Hepatocyte (in vitro differentiated cells): Measurements from ENCODE around the gene PKD2L1. TPM values are rescaled to one million over a fixed set of nuclear protein-coding genes. Genes with fewer than 3 reads are reported as not detected.
A peak's percentile ranks its signal among the peaks of the same experiment; 100 is the strongest.

Experiments used
- DNase-seq: peaks from one replicate; pipeline ENCODE4 v3.0.0-alpha.2; 2016; ENCODE audit warnings: low spot score
- H2AFZ ChIP-seq: fragments of 200-600 bp; sonication (generic); 2 replicates; pipeline ENCODE4 v1.6.0; 2016; ENCODE audit warnings: antibody characterized with exemption, mild to moderate bottlenecking
- H3K27ac ChIP-seq: fragments of 200-600 bp; sonication (generic); 2 replicates; pipeline ENCODE4 v1.5.1; 2016; ENCODE audit warnings: mild to moderate bottlenecking
- H3K27me3 ChIP-seq: fragments of 200-600 bp; sonication (generic); 2 replicates; pipeline ENCODE4 v1.6.1; 2016
- H3K36me3 ChIP-seq: fragments of 200-600 bp; sonication (generic); replicated peaks from 2 replicates; pipeline ENCODE4 v1.5.1; 2016; ENCODE audit warnings: low read depth; ENCODE audit not compliant: insufficient read depth
- H3K4me1 ChIP-seq: fragments of 200-600 bp; sonication (generic); 2 replicates; pipeline ENCODE4 v1.5.1; 2016; ENCODE audit warnings: mild to moderate bottlenecking, moderate library complexity; ENCODE audit not compliant: insufficient read depth
- H3K4me2 ChIP-seq: fragments of 200-600 bp; sonication (generic); 2 replicates; pipeline ENCODE4 v1.6.0; 2016
- H3K4me3 ChIP-seq: fragments of 200-600 bp; sonication (generic); 2 replicates; pipeline ENCODE4 v1.5.1; 2016; ENCODE audit warnings: mild to moderate bottlenecking
- H3K79me2 ChIP-seq: fragments of 200-600 bp; sonication (generic); 2 replicates; pipeline ENCODE4 v1.6.0; 2017; ENCODE audit warnings: mild to moderate bottlenecking
- H3K9me2 ChIP-seq: fragments of 200-600 bp; sonication (generic); replicated peaks from 2 replicates; pipeline ENCODE4 v1.6.0; 2017; ENCODE audit warnings: mild to moderate bottlenecking; ENCODE audit not compliant: insufficient read depth
- H3K9me3 ChIP-seq: fragments of 200-600 bp; sonication (generic); 2 replicates; pipeline ENCODE4 v1.5.1; 2016; ENCODE audit warnings: low read depth, mild to moderate bottlenecking
- H4K20me1 ChIP-seq: fragments of 200-600 bp; sonication (generic); 2 replicates; pipeline ENCODE4 v1.6.0; 2016; ENCODE audit warnings: mild to moderate bottlenecking; ENCODE audit not compliant: insufficient read depth, poor library complexity, severe bottlenecking
- CTCF ChIP-seq: fragments of 200-600 bp; sonication (generic); IDR thresholded peaks from 2 replicates; pipeline ENCODE4 v1.5.1; 2016; ENCODE audit warnings: antibody characterized with exemption, mild to moderate bottlenecking; ENCODE audit not compliant: poor library complexity
- EZH2 ChIP-seq: fragments of 200-600 bp; sonication (generic); IDR thresholded peaks from 2 replicates; pipeline ENCODE4 v1.6.1; 2016; ENCODE audit warnings: antibody characterized with exemption, mild to moderate bottlenecking, borderline replicate concordance
- EZH2phosphoT487 ChIP-seq: fragments of 200-600 bp; sonication (generic); IDR thresholded peaks from one replicate; pipeline ENCODE4 v1.6.1; 2018; ENCODE audit warnings: antibody characterized with exemption, mild to moderate bottlenecking, low read depth, moderate library complexity; ENCODE audit not compliant: unreplicated experiment, severe bottlenecking
- WGBS: methylation state at CpG from one replicate; pipeline ENCODE4 v1.1.6; 2016; ENCODE audit warnings: low lambda C conversion rate; ENCODE audit errors: missing lambda C conversion rate; 5-methylcytosine and 5-hydroxymethylcytosine counted together
- polyA plus RNA-seq: library from polyadenylated mRNA; unstranded; fragments of >200 nt; fragmentation: Nextera tagmentation; extraction: Ambion mirVana; gene quantifications from 2 replicates; pipeline ENCODE4 v1.2.1, GENCODE V29; 2016
- total RNA-seq: library from RNA; depleted of rRNA; stranded (reverse); fragments of >200 nt; gene quantifications from 2 replicates; pipeline ENCODE4 v1.2.3, GENCODE V29; 2014

The PKD2L1 gene
- total and polyA plus RNA-seq, 2 experiments from 2014 or later, result 0.10 to 0.88 TPM

GRCh38 chr10:100349087-100349486, 19.1 kb upstream of the PKD2L1 start:
- TF ChIP-seq EZH2phosphoT487 (no peak), EZH2 (no peak), CTCF (no peak)
- Histone ChIP-seq H2AFZ (no peak overlapping the region), H3K27me3 (no peaks in the 10 kb centered on the region), H3K4me3 (peak overlapping the region; percentile 81), H3K9me2 (no peaks in the 10 kb centered on the region), H4K20me1 (peaks cover 61% of the 10 kb centered on the region), H3K4me1 (peaks cover 40% of the 10 kb centered on the region), H3K4me2 (peak overlapping the region; percentile 91), H3K27ac (no peak overlapping the region), H3K79me2 (peaks cover 68% of the 10 kb centered on the region), H3K9me3 (no peaks in the 10 kb centered on the region), H3K36me3 (no peaks in the 10 kb centered on the region)
- 64% methylated on average over 5 of the region's 5 CpGs for WGBS
- DNase-seq, result no peak

- Histone ChIP-seq H3K4me2 (peak overlapping the region; percentile 91), H3K36me3 (no peaks in the 10 kb centered on the region), H3K27me3 (no peaks in the 10 kb centered on the region), H4K20me1 (peaks cover 55% of the 10 kb centered on the region), H3K9me2 (no peaks in the 10 kb centered on the region), H3K79me2 (peaks cover 63% of the 10 kb centered on the region), H3K27ac (peak overlapping the region; percentile 97), H3K9me3 (no peaks in the 10 kb centered on the region), H3K4me3 (peak overlapping the region; percentile 81), H2AFZ (no peak overlapping the region), H3K4me1 (peaks cover 34% of the 10 kb centered on the region)
- TF ChIP-seq EZH2 (no peak), CTCF (no peak), EZH2phosphoT487 (no peak)
- WGBS, result 41% methylated on average over 3 of the region's 3 CpGs
- no peak for DNase-seq
Measured at GRCh38 chr10:100348389-100348927, 18.4 kb upstream of the PKD2L1 start.

DNA sequence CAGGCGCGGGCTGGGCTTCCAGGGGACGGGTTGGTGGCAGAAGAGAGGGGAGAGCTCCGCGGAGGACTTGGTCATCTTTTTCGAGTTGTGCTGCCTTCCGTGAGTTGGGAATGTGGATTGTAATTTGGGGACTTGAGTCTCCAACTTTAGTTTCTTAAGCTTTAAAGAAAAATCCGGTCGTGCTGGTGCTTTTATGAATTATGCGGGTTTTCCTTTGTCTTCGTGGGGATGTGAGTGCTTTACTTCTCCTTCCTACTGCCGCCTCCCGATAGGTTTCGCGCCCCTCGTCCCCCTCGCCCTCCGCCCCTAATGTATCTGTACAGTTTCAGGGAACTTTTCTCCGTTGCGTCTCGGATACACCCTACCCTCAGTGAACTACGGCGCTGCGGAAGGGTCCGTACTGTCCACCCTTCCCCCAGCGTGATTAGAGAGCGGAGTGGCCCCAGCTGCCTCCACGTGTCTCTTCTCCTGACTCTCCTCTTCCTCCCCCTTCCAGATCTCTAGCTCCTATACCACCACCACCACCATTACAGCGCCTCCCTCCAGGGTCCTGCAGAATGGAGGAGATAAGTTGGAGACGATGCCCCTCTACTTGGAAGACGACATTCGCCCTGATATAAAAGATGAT, 17.7 kb upstream of the PKD2L1 start:
- H3K4me2 ChIP-seq, result peak overlapping the region; percentile 91
- 2% methylated on average over 32 of the region's 32 CpGs for WGBS
- no peaks in the 10 kb centered on the region for H3K9me3 ChIP-seq
- TF ChIP-seq CTCF, result no peak
- no peak for TF ChIP-seq EZH2phosphoT487
- TF ChIP-seq EZH2, result no peak
- peaks cover 49% of the 10 kb centered on the region for H4K20me1 ChIP-seq
- no peaks in the 10 kb centered on the region for H3K27me3 ChIP-seq
- H3K9me2 ChIP-seq, result no peaks in the 10 kb centered on the region
- peaks cover 57% of the 10 kb centered on the region for H3K79me2 ChIP-seq
- H3K4me1 ChIP-seq, result peaks cover 33% of the 10 kb centered on the region
- no peaks in the 10 kb centered on the region for H3K36me3 ChIP-seq
- peak overlapping the region; percentile 25 for H2AFZ ChIP-seq
- DNase-seq, result no peak
- H3K27ac ChIP-seq, result peak overlapping the region; percentile 97
- H3K4me3 ChIP-seq, result peak overlapping the region; percentile 81
